Psoas muscle (tissue), 8 donors: ENCODE measurements around the gene BNC2. TPM values are rescaled to one million over a fixed set of nuclear protein-coding genes. Genes with fewer than 3 reads are reported as not detected.

Experiments used
- ATAC-seq, 4 donors: fragments of 200-7000 bp; cut with Tn5 transposase; one replicate each; pipeline ENCODE4 v1.9.1; 2020; ENCODE audit warnings: moderate library complexity in 3 of 4, mild to moderate bottlenecking in 2 of 4
- DNase-seq, 2 donors: peaks; one replicate each; pipeline ENCODE4 v3.0.0-alpha.2; 2020
- H3K27ac ChIP-seq: fragments of 200-600 bp; one replicate; pipeline ENCODE4 v1.8.0; 2022
- H3K27me3 ChIP-seq, 3 donors: fragments of 200-600 bp in 1 of 3; one replicate each; pipeline versions ENCODE4 v1.6.1 to v1.8.0; 2013 to 2022; ENCODE audit warnings: low read length in 2 of 3, mild to moderate bottlenecking in 2 of 3, moderate library complexity in 1 of 3; ENCODE audit not compliant: insufficient read depth in 3 of 3
- H3K36me3 ChIP-seq, 2 donors: fragments of 200-600 bp in 1 of 2; one replicate each; pipeline versions ENCODE4 v1.6.1 to v1.8.0; 2013 to 2022; ENCODE audit warnings: low read depth in 1 of 2, mild to moderate bottlenecking in 1 of 2, moderate library complexity in 1 of 2; ENCODE audit not compliant: insufficient read depth in 1 of 2
- H3K4me1 ChIP-seq: fragments of 200-600 bp; one replicate; pipeline ENCODE4 v1.8.0; 2022
- H3K4me3 ChIP-seq: fragments of 200-600 bp; one replicate; pipeline ENCODE4 v1.8.0; 2022; ENCODE audit warnings: mild to moderate bottlenecking
- H3K9me3 ChIP-seq: fragments of 200-600 bp; one replicate; pipeline ENCODE4 v1.8.0; 2022
- WGBS, 3 donors: extraction: QIAGEN DNeasy Blood & Tissue Kit; methylation state at CpG; one replicate each; pipeline versions ENCODE4 v1.1.6 to v1.1.7; 2013; 5-methylcytosine and 5-hydroxymethylcytosine counted together
- intact Hi-C, 2 donors: fragments of 100-400 bp; cut with DNase I; formaldehyde crosslinking; loops; one replicate each; pipeline versions ENCODE4 v1.11.0 to v1.14.2; 2022
- polyA plus RNA-seq, 3 donors: library from polyadenylated mRNA; stranded (reverse); fragments of 200-250 nt; gene quantifications; one replicate each; pipeline ENCODE4 v1.2.3, GENCODE V29; 2013
- total RNA-seq, 4 donors: library from RNA; stranded (reverse); fragmentation: NEBNext Ultra II Directional in 2 of 4; extraction: Animal tissue kit (Norgen Biotek cat#: 25700) in 2 of 4; gene quantifications; one replicate each; pipeline versions ENCODE4 v1.2.1 to v1.2.4, GENCODE V29; 2021 to 2023
- TF ChIP-seq, protein P1 (sequence below): fragments of 200-600 bp; IDR thresholded peaks from one replicate; pipeline ENCODE4 v1.8.0; 2022; ENCODE audit warnings: antibody characterized with exemption
- donor health status: healthy with polysubstance abuse.
- donor health status: DM: no; HTN: no; CAD: no; lungs with moderate emphysema.
- donor health status: Bipolar disorder and iron deficiency.
- donor health status: healthy.
- donor health status: DM: yes; HTN: yes; CAD: no.
- donor health status: DM: no; HTN: no; CAD: no.
- donor health status: DM: no; HTN: no; CAD: no.
- donor health status: DM: yes; HTN: yes; CAD: no.

Gene BNC2
- total and polyA plus RNA-seq, 7 donors: 1.3 to 168 (median 44.1) TPM

DNA sequence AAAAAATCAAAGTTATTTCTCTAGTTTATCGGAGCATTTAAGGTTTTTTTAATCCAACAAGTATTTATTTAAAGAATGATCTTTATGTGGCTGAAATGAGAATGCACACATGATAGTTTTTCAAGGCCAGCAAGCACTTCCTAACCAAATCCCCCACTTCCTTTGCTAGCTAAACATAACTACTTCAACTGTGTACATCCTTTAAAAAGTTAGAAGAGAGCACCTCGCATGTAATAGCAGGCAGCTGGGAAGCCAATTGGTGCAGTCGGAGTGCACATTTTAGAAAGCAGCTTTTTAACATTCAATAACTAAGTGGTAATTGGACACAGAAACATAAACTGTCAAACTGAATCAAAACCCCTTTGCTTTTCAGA is 245.7 kb downstream of the BNC2 start:
- TF ChIP-seq, protein P1, sequence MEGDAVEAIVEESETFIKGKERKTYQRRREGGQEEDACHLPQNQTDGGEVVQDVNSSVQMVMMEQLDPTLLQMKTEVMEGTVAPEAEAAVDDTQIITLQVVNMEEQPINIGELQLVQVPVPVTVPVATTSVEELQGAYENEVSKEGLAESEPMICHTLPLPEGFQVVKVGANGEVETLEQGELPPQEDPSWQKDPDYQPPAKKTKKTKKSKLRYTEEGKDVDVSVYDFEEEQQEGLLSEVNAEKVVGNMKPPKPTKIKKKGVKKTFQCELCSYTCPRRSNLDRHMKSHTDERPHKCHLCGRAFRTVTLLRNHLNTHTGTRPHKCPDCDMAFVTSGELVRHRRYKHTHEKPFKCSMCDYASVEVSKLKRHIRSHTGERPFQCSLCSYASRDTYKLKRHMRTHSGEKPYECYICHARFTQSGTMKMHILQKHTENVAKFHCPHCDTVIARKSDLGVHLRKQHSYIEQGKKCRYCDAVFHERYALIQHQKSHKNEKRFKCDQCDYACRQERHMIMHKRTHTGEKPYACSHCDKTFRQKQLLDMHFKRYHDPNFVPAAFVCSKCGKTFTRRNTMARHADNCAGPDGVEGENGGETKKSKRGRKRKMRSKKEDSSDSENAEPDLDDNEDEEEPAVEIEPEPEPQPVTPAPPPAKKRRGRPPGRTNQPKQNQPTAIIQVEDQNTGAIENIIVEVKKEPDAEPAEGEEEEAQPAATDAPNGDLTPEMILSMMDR: no peak
- Histone ChIP-seq H3K9me3 (no peaks in the 10 kb centered on the region), H3K4me1 (peaks cover 47% of the 10 kb centered on the region), H3K36me3 (no peaks in the 10 kb centered on the region), H3K27me3 (no peaks in the 10 kb centered on the region), H3K27ac (no peak overlapping the region), H3K4me3 (no peak overlapping the region)
- DNase-seq: no peak
- intact Hi-C loops: loop anchor here (5.0 to 10.0 kb wide), 2 partner anchors 37 to 100 kb away; no protein-coding TSS in a partner anchor
- no peak for ATAC-seq
- 42 to 55% (median 51%) methylated on average over 3 of the region's 3 CpGs for WGBS, 3 donors

DNA sequence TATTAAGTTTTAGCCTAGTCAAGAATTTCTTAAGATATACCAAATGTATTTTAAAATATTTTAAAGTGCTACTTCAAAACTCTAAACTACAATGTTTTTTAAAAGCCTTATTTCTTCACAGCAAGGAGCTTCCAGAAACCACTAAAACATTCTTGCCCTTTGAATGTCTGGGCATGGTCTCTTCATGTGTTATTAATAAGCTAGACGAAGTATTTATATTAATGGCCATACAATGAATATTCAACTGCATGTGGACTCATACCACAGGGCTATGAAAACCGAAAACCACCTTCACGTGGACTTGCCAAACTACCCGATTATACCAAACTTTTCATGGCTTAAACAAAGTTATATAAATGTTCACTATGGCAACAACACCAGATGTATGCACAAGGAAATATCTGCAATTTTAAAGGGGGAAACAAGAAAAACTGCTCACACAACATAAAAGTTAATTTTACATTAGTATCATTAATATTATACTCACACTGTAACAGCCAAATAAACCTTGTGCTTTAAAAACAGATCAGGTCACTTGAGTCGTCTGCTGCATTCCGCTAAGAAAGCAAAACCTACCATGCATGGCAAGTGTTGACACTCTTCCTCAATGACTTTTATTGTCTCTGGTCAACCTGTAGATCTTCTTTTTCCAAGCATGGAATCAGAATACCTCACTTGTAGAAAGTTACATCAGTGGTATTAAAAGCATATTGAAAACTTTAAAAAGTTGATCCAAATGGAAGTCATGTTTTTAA is 246.3 kb downstream of the BNC2 start:
- no peak overlapping the region for H3K27ac ChIP-seq
- no peaks in the 10 kb centered on the region for H3K9me3 ChIP-seq
- no peaks in the 10 kb centered on the region for H3K36me3 ChIP-seq
- peaks cover 48% of the 10 kb centered on the region for H3K4me1 ChIP-seq
- intact Hi-C loops: loop anchor here (5.0 to 10.0 kb wide), 2 partner anchors 37 to 101 kb away; no protein-coding TSS in a partner anchor
- TF ChIP-seq, protein P1: no peak
- no peak for DNase-seq
- ATAC-seq: no peak
- H3K27me3 ChIP-seq: no peaks in the 10 kb centered on the region
- no peak overlapping the region for H3K4me3 ChIP-seq
- whole genome bisulfite sequencing, 3 donors: 54 to 86% (median 64%) methylated on average over 6 of the region's 6 CpGs

DNA sequence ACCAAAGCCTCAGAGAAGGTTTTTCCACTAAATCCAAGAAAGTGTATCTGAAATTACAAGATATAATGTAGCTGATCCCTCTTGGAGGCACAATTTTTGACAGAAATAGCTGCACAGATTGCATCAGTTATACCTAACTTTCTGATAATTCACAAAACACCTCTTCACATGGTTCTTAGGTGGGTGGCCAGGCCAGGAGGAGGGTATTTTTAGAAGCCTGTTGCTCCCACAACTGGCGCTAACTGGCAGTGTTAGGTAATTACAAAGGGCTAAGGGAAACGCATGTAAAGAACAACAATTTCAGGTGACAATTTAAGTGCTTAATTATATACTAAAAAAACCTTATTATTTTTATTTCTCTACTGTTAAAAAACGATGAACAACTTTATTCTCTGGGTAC is 247.9 kb downstream of the BNC2 start:
- H3K36me3 ChIP-seq: no peaks in the 10 kb centered on the region
- H3K4me3 ChIP-seq: no peak overlapping the region
- TF ChIP-seq, protein P1: no peak
- H3K27ac ChIP-seq: peak overlapping the region; percentile 19
- no peaks in the 10 kb centered on the region for H3K27me3 ChIP-seq
- H3K9me3 ChIP-seq: no peaks in the 10 kb centered on the region
- intact Hi-C loops: loop anchor here (5.0 to 10.0 kb wide), 2 partner anchors 35 to 102 kb away; no protein-coding TSS in a partner anchor
- H3K4me1 ChIP-seq: peaks cover 43% of the 10 kb centered on the region
- ATAC-seq: peak in 1 of 4 donors; percentile 35
- no peak for DNase-seq
- 70 to 93% (median 76%) methylated on average over 3 of the region's 3 CpGs for WGBS, 3 donors

DNA sequence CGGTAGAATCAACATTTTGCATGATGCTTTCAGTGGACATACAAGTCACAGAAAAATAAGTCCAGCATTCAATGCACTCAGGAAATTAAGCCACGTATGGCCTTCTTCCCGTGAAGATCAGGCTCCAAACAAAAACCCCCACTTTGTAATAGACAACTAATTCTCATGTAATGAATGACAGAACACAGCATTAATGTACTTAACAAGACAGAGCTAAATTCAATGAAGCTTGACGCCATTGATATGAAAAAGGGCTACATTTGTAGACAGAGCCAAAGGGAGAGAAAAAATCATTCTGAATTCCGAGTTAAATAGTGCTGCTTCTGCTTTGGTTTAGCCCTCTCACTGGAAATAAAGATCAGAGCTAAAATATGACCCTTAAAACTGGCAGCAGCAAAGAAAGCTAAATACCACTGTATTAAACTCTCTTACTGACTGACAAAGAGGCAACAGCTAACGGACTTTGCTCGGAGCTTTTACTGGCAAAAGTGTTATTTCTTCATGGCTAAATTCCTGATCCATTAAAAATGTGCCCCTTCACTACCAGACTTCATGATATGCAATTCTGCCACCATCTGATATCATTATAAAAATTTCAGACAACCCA is 250.5 kb downstream of the BNC2 start:
- no peak for ATAC-seq
- Histone ChIP-seq H3K9me3 (no peaks in the 10 kb centered on the region), H3K27me3 (no peaks in the 10 kb centered on the region), H3K36me3 (no peaks in the 10 kb centered on the region), H3K4me3 (no peak overlapping the region), H3K4me1 (peaks cover 30% of the 10 kb centered on the region), H3K27ac (no peak overlapping the region)
- WGBS, 3 donors: 44 to 54% (median 48%) methylated on average over 7 of the region's 7 CpGs
- no peak for DNase-seq
- TF ChIP-seq, protein P1: no peak
- intact Hi-C loops: loop anchor here (5.0 to 10.0 kb wide), 2 partner anchors 33 to 105 kb away; no protein-coding TSS in a partner anchor
